HG03025 (cell line): ENCODE data around the gene RBBP8.
"Not testable (repeated sequence)": the region's sequence is repeated elsewhere in the genome, so short reads cannot be mapped to it uniquely, and the experiment has no call there.

Source experiments
- ATAC-seq: cut with Tn5 transposase; IDR thresholded peaks from one replicate; pipeline ENCODE4 v1.9.1; 2021; ENCODE audit warnings: mild to moderate bottlenecking, moderate library complexity; ENCODE audit not compliant: unreplicated experiment, low FRiP score

The RBBP8 gene

DNA sequence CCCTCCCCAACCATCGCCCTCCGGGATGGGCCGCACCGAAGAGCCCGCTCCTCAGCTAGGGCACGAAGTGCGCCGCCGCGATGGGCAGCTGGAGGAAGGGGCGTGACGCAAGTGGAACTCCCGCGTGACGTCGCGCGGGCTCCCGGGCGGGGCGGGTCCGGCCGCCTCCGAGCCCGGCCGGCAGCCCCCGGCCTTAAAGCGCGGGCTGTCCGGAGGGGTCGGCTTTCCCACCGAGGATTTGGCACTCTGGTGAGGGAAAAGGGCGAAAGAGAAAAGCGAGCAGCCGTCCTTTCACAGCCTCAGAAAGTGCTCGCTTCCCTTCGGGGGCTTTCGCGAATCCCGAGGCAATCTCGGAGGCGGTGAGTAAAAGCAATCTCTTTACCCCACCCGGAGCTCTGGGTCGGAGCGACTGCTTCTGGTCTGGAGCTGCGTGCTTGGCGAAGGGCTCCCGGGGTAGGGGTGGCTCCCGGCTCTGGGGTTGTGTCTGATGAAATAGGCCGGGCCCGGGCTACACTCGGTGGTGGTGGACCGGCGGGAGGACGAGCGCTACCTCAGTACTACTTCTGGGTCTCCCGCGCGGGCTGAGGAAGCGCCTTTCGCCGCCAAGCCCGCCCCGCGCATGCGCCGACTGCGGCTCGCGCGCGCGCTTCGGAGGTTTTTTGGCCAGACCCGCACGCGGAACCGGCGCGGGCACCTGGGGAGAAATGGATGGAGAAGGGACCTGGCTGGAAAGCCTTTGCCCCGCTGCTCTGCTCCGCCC lies at the start of gene RBBP8:
RBBP8 (plus strand) TSS at position 123 of the 760 bp plus-strand sequence. CDS start 3,524 bp downstream, outside the sequence.
- ATAC-seq: peak; percentile 73

DNA sequence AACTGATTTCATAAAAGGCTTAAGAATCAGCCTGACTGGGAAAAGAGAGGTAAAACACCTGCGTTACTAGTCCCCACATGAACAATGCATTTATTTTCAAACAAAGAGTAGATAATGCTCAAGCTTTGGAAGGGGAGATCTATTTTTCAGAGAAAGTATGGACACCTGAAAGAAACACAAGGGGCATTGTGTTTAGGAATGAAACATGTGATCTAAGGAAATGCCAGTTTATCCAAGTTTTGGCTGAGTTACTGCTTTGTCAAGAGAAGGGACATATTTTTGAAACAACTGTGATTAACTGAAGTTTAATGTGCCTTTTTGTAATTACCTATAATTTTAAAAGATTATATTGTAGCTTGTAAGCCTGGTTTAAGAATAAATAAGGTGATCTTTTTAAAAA lies 49.3 kb upstream of the RBBP8 start:
- ATAC-seq: no peak

DNA sequence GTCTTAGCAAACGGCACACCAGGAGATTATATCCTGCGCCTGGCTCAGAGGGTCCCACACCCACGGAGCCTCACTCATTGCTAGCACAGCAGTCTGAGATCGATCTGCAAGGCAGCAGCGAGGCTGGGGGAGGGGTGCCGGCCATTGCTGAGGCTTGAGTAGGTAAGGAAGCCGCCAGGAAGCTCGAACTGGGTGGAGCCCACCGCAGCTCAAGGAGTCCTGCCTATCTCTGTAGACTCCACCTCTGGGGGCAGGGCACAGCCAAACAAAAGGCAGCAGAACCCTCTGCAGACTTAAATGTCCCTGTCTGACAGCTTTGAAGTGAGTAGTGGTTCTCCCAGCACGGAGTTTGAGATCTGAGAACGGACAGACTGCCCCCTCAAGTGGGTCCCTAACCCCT lies 47.4 kb upstream of the RBBP8 start:
- ATAC-seq: not testable (repeated sequence)

DNA sequence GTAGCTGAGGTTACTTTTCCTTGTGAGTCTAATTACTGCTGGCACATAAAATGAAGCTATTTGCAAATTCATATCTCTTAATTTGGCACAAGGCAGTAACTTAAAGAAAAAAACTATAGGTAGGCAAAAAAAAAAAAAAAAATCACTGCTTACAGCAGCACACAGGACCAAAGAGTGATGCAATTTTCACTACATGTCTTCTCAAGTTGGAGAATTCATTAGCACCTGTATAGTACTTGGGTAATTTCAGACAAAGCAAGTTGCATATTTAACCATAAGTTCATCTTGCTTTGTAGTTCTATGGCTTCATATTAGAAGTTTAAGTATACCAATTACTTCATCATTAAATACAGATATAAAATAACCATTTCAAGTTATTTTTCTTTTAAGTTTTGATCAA lies 33.7 kb upstream of the RBBP8 start:
- ATAC-seq: no peak

DNA sequence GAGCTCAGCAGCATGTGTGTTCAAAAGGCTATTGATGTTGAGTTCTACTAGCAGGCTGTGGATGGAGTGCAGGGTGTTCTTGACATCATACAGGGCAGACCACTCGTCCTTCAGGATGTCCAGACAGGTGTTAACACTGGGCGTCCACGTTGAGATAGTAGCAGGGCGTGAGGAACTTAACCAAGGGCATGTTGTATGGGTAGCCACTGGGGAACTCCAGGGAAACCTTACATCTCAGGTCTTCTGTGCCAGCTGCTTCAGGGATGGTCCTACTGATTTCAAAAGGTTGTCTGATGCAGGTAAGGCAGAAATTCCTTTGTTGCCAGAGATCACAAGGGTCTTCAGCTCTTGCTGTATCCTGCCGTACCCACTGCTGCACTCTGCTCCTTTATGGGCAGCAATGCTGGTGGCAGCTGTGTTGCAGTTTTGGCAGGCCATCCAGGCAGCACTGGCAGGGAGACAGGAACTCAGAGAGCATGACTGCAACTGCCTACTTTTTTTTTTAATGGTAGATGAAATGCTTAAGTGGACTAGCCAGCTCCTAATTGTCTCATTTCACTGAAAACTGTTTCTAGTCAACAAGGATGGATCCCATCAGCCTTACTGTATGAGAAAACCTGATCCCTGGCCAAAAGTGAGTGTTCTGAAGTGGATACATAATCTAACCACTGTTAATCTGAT lies 32.4 kb upstream of the RBBP8 start:
- no peak for ATAC-seq

DNA sequence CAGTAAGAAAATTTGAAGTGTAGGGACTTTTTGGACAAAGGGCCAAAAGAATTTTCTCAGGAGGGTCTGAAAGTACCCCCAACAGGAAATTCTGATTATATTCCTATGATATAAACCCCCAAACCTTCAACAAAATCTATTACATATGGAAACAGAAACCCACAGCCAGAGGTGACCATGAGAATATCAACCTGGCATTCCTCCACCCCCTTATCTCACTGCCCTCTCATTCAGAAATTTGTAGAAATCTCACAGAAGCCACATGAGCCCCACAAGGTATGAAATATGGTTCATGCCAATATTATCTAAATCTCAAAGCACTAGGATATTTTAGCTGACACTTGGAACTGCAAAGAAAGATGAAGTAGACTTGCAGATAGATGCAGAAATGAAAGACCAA lies 31.0 kb upstream of the RBBP8 start:
- no peak for ATAC-seq

DNA sequence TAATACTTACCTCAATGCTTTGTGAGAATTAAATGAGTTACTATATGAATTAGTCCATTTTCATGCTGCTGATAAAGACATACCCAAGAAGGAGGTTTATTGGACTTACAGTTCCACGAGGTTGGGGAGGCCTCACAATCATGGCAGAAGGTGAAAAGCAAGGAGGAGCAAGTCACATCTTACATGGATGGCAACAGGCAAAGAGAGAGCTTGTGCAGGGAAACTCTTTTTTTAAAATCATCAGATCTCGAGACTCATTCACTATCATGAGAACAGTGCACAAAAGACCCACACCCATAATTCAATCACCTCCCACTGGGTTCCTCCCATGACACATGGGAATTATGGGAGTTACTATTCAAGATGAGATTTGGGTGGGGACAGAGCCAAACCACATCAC lies 29.9 kb upstream of the RBBP8 start:
- not testable (repeated sequence) for ATAC-seq

DNA sequence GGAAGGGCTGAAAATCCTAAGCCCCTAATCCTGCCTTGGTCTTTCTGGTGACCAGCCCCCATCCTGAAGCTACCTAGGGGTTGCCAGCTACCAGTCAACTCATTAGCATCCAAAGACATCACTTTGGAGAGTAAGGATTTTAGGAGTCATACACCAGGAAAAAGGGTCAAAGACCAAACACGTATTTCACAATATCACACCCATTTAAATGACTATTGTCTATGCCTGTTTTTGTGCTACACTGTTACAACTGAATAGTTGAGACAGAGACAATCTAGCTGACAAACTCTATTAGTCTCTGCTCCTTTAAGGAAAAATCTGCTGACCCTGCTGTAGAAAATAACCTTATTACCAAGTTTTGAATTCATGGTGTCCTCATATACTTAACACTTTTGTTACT lies 21.0 kb upstream of the RBBP8 start:
- ATAC-seq: no peak

DNA sequence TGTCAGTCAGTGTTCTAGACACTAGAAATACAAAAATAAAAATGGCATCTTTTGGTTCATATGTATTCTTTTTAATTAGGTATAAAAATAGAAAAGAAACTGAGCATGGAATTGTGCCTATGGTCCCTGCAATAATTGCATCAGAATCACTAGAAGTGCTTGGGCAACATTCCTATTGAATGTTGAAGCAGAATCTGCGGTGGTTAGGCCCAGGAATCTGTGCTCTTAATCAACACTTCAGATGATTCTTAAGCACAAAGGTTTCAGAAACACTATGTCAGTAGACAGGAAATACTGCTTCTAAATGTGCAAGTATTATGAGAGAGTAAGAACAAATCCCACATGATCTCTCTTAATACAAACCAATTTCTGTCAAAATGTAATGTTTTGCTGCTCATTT lies 20.3 kb upstream of the RBBP8 start:
- no peak for ATAC-seq

DNA sequence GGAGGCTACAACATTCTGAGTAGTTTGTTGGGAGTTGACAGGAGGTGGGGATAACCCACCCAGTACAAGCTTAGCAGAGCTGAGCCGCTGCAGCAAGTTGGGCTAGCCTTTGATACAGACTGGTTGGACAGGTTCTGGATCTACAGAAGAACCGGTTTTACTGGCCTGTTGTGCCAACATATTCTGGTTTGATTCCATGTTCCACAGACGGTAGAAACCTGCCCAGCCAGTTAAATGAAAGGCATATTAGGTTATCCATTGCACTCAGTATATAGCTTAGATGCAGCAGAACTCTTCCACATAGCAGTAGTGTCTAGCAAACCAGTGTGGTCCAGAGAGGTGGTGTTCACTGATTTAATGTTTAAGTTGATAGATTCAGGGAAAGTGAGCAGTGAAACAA lies 19.3 kb upstream of the RBBP8 start:
- ATAC-seq: no peak

DNA sequence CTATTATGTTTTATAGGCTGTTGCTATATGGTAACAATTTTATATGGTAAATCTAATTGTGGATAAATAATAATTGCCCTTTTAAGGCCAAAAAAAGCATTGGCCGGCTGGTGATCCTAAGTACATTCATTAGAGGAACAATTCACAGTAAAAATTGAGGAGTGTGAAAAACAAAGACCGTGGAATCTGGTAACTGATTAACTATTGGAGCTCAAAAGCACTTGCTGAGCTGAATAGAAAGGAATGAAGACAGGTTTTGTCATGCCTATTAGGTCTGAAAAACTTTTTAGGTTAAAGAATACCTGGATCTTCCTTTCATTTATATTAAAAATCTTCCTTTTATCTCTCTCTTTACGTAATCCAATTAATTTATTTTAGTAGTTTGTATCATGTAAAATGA lies 18.5 kb upstream of the RBBP8 start:
- ATAC-seq: no peak

DNA sequence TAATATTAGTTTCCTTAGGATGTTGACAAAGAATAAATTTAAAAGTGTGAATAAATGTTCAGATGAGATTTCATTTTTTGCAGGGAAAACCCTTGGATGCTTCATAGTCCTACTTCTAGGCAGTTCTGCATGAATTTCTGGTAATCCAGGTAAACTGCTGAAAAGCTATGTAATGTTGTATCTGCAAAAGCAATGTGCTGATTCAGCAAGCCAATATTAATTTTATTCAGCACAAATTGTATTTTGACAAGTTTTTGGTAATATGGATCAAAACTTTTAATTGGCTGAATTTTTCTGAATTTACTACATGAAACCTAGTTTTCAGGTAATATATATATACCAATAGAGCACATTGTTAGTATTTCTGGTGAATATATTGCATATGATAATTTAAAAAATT lies 17.8 kb upstream of the RBBP8 start:
- no peak for ATAC-seq

DNA sequence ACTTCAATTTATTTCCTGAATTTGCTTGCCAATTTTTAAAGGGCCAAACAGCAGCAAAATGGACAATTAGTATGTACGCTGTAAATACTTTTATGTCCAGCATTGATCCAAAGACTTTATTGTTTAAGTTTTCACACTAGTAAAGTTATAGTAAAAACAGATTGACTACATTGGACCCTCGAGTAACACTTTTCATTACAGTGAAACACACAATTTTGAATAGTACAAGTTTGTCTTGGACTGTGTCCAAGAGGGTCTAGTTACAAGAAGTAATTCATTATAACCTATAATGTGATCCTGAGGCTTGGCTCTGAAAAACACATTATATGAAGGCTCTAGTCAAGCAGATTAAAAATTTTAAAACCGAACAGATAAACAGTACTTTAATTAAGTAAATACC lies 11.4 kb upstream of the RBBP8 start:
- ATAC-seq: no peak

DNA sequence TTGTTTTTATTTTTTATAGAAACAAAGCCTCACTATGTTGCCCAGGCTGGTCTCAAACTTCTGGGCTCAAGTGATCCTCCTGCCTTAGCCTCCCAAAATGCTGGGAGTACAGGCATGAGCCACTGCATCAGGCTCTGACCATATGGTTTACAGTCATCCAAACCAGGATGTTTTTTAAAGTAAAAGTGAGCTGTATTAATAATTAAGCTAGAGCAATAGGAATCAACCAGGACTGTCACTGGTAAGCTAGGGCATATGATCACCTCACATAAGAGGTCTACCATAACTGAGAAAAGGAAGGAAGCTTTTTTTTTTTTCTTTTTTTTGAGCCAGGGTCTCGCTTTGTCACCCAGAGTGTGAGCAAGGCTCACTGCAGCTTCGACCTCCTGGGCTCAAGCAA lies 8.5 kb upstream of the RBBP8 start:
- ATAC-seq: no peak

DNA sequence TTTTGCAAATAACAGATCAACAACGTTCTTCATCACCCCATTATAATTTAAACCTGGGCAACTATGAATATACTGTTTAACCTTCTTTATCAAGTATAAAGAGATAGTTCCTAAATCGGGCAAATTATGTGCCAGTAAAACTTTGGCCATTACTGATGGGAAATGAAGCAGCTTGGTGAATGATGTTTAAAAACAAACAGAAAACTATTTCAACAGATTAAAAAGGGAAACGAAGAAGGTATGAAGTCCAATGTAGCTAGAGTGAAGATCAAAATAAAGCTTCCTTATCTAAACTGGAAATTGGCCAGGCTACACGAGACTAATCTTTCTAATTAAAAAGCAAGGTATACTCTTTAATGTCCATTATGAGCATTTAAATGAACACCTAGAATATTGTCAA lies 6.7 kb upstream of the RBBP8 start:
- ATAC-seq: no peak

DNA sequence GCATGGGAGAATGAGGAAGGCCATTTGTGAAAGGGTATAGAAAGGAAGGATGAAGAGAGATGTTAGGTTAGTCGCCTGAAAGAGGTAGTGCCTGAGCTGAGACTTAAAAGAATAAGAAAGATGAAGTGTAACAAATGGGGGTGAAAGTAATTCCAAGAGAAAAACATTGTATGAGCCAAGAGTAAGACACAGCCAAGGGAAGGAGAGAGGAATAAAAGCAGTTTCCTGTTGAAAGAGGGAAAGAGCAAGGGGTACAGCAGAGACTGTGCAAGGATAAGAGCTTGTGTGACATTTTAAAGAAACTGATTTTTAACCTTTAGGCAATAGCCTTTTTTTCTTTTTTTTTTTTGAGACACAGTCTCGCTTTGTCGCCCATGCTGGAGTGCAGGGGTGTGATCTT lies 4.8 kb upstream of the RBBP8 start:
- ATAC-seq: no peak

DNA sequence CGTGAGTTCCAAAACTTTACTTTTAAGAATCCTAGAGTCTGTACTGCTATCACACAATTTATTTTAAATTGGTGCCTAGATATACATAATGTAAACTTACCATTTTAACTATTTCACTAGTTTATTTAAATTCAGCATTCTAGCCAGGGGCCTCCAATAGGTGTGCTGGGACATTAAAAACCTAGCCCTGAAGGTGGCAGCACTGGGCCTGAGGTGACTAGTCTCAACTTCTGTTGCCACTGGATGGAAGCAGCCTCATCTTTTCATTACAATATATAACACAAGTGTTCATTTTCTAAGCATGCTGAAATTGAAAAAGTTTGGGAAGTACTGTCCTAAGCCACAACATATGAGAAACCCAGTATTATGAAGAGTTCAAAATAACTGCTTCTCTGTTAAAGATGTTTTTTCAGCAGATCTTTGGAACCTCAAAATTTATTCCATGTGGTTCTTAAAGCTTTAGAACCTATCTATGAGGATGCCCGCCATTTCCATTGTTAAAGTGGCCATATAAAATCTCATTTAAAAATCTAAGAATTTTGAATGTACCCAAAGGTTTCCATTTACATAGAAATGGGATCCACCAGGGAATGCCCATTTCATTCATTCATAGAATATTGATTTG lies 2.9 kb upstream of the RBBP8 start:
- ATAC-seq: peak; percentile 43

DNA sequence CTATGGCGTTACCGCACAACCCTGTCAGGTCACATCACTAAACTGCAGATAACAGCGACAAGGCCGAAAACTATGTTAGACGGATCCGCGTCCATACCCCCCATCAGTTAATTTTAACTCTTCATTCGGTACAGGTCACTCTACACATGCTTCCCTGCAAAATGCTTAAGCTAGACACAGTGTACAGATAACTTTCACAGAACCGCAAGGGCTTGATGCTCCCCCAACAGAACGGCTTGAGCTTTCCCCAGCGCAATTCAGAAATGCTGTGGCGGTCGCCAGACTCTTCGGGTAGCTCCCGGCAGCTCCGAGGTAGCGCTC lies 283 bp upstream of the RBBP8 start:
- peak; percentile 20 for ATAC-seq

DNA sequence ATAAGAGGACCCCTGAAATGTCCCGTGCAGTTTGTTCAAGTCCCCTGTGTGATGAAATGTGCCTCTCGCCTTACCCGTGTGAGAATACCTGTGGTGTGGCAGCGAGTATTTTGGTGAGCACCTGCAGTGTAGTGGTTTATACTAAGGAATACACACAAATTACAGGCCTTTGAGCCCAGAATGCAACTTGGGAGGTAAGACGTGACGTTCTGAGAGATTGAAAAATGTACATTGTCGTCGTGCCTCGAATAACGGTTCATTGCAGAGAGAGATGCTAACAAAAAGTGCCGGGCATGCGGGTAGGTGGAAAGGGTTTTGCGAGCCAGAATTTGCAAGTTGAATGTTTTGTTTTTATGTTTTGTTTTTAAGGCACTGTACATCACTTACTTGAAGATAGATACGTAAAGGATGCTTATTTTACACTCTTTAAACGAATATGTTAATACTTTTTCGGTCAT lies 867 bp downstream of the RBBP8 start:
- ATAC-seq: peak; percentile 22

DNA sequence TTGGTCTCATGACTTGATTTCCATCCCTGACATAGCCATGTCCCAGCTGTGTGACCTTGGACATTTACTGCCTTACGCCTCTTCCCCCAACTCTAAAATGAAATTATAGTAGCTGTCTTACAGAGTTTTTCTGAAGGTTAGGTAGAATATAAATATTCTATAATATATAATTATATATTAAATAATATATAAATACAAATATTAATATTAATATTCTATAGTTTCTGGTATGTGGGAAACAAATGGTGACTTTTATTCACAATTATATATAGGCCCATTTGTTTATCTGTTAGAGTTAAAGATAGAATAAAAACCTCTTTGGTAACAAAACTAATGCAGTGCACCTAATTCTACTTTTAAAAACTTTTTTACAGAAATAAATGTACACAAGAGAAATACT lies 1.7 kb downstream of the RBBP8 start:
- no peak for ATAC-seq

DNA sequence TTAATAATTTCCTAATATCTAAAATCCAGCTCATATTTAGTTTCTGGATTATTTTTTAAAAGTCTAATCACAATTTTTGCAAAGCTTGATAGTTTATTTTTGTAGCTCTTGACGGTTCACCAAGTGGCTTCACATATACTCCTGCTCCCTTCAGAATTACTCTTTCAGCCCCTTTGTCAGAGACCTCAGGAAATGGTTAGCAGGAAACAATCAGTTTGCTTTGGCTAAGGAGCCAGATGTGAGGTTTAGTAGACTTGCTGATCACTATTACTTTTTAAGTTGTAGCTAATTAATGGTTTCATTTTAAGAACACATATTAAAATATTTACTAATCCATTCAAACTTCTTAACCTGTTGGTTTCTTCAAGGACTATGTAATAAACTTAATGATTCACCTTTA lies 2.3 kb downstream of the RBBP8 start:
- ATAC-seq: no peak

DNA sequence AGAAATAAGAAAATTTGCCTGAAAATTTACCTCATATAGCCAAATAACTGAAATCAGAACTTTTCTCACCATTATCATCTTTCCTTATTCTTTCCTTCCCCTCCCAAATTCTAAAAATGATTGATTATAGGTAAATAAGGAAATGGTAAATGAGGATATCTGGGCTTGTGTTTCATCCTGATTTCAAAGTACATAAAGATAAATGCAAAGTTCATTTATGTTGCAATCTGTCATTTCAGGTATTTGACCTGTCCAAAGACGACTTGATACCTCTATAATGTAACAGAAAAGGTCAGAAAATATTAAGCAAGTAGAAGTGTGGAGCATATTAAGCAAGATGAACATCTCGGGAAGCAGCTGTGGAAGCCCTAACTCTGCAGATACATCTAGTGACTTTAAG lies 3.4 kb downstream of the RBBP8 start:
- no peak for ATAC-seq
